Measurements from ENCODE around the gene OR2B2.

Gene OR2B2

GRCh38 chr6:27893059-27893835 is 18.9 kb downstream of the OR2B2 start:
- peak; percentile 90 for DNase-seq

GRCh38 chr6:27892649-27893058 is 19.5 kb downstream of the OR2B2 start:
- peak; percentile 94 for DNase-seq

GRCh38 chr6:27891320-27891875 is 20.8 kb downstream of the OR2B2 start:
- DNase-seq, result no peak

- peak; percentile 88 for DNase-seq
These were observed 21.5 kb downstream of the OR2B2 start for GRCh38 chr6:27890445-27891319.

- DNase-seq, result no peak
These were observed 22.4 kb downstream of the OR2B2 start for GRCh38 chr6:27889628-27890444.

- DNase-seq, result no peak
These were observed 22.9 kb downstream of the OR2B2 start for GRCh38 chr6:27889275-27889627.

- DNase-seq, result no peak
These were observed 23.6 kb downstream of the OR2B2 start for GRCh38 chr6:27888566-27888965.

GRCh38 chr6:27886073-27886472 is 26.1 kb downstream of the OR2B2 start:
- DNase-seq, result no peak

- no peak for DNase-seq
These were observed 29.1 kb downstream of the OR2B2 start for GRCh38 chr6:27883136-27883535.

- DNase-seq, result no peak
These were observed 29.6 kb downstream of the OR2B2 start for GRCh38 chr6:27882624-27883023.

- DNase-seq, result no peak
These were observed 32.4 kb downstream of the OR2B2 start for GRCh38 chr6:27879837-27880236.

- DNase-seq, result no peak
These were observed 38.2 kb downstream of the OR2B2 start for GRCh38 chr6:27874016-27874415.

GRCh38 chr6:27873021-27873940 is 38.9 kb downstream of the OR2B2 start:
- peak; percentile 87 for DNase-seq

GRCh38 chr6:27872642-27873020 is 39.6 kb downstream of the OR2B2 start:
- no peak for DNase-seq

GRCh38 chr6:27871924-27872638 is 40.1 kb downstream of the OR2B2 start:
- peak; percentile 90 for DNase-seq

GRCh38 chr6:27870291-27870870 is 41.8 kb downstream of the OR2B2 start:
- no peak for DNase-seq

GRCh38 chr6:27868311-27868710 is 43.9 kb downstream of the OR2B2 start:
- DNase-seq, result no peak

- no peak for DNase-seq
These were observed 44.3 kb downstream of the OR2B2 start for GRCh38 chr6:27867945-27868300.

- DNase-seq, result peak; percentile 86
These were observed 44.9 kb downstream of the OR2B2 start for GRCh38 chr6:27867051-27867944.

Data from activated CD8-positive, alpha-beta memory T cell treated with anti-CD3 and anti-CD28 coated beads for 24 hours (primary cell).